Activated CD8-positive, alpha-beta T cell treated with anti-CD3 and anti-CD28 coated beads for 36 hours (primary cell): ENCODE measurements around the gene ARRB1. TPM values are rescaled to one million over a fixed set of nuclear protein-coding genes. Genes with fewer than 3 reads are reported as not detected.
A peak's percentile ranks its signal among the peaks of the same experiment; 100 is the strongest.
"Not testable (repeated sequence)": the region's sequence is repeated elsewhere in the genome, so short reads cannot be mapped to it uniquely, and the experiment has no call there.

ENCODE experiments used
- ATAC-seq: fragments of 200-7000 bp; cut with Tn5 transposase; one replicate; pipeline ENCODE4 v1.10.0; 2021; ENCODE audit warnings: mild to moderate bottlenecking, moderate library complexity
- CTCF ChIA-PET: fragments of 350-600 bp; sonication (Branson Sonifier 250); formaldehyde crosslinking; loops from one replicate; lab custom pipeline; 2021; ENCODE audit warnings: antibody characterized with exemption; lab: Charles Lee
- POLR2A ChIA-PET: fragments of 350-600 bp; sonication (Branson Sonifier 250); formaldehyde crosslinking; loops from one replicate; lab custom pipeline; 2021; ENCODE audit warnings: antibody characterized with exemption; lab: Charles Lee
- DNase-seq: peaks from one replicate; pipeline ENCODE4 v3.0.0-alpha.2; 2020
- H3K27ac Mint-ChIP-seq: one replicate; pipeline ENCODE4 v1.8.0; 2021; ENCODE audit warnings: mild to moderate bottlenecking, mixed read lengths
- H3K27me3 Mint-ChIP-seq: one replicate; pipeline ENCODE4 v1.8.0; 2021; ENCODE audit warnings: mixed read lengths
- H3K36me3 Mint-ChIP-seq: one replicate; pipeline ENCODE4 v1.8.0; 2021; ENCODE audit warnings: low read depth, mixed read lengths
- H3K4me1 Mint-ChIP-seq: one replicate; pipeline ENCODE4 v1.8.0; 2021; ENCODE audit warnings: low read depth, mixed read lengths
- H3K4me3 Mint-ChIP-seq: one replicate; pipeline ENCODE4 v1.8.0; 2021; ENCODE audit warnings: mild to moderate bottlenecking, moderate library complexity, mixed read lengths
- H3K9me3 Mint-ChIP-seq: one replicate; pipeline ENCODE4 v1.8.0; 2021; ENCODE audit warnings: mixed read lengths
- CTCF ChIP-seq: fragments of 200-600 bp; IDR thresholded peaks from one replicate; pipeline ENCODE4 v1.8.0; 2022; ENCODE audit warnings: antibody characterized with exemption, mild to moderate bottlenecking
- intact Hi-C: fragments of 100-400 bp; cut with micrococcal nuclease; formaldehyde crosslinking; loops from one replicate; pipeline ENCODE4 v1.10.0; 2022
- total RNA-seq, 2 experiments: library from RNA; stranded (reverse); gene quantifications; one replicate each; pipeline ENCODE4 v1.2.3, GENCODE V29; 2021

ARRB1 gene
- total RNA-seq, 2 experiments from 2014 or later, result 16.2 to 18.8 TPM

- H3K36me3 Mint-ChIP-seq, result peaks cover 2% of the 10 kb centered on the region
- ChIA-PET CTCF (interaction anchor here (0.8 to 4.1 kb wide), 4 partner anchors 11 to 95 kb away, joined by 3 to 21 read pairs (median 4); no protein-coding TSS in a partner anchor), POLR2A (no interaction called here)
- H3K9me3 Mint-ChIP-seq, result peaks cover 1% of the 10 kb centered on the region
- H3K27ac Mint-ChIP-seq, result no peak overlapping the region
- no peak for DNase-seq
- H3K27me3 Mint-ChIP-seq, result no peaks in the 10 kb centered on the region
- no peak for TF ChIP-seq CTCF
- ATAC-seq, result no peak
- intact Hi-C loops, result no loop called here
- peaks cover 5% of the 10 kb centered on the region for H3K4me1 Mint-ChIP-seq
- H3K4me3 Mint-ChIP-seq, result no peak overlapping the region
These were observed 23.2 kb upstream of the ARRB1 start for GRCh38 chr11:75374646-75375045.

DNA sequence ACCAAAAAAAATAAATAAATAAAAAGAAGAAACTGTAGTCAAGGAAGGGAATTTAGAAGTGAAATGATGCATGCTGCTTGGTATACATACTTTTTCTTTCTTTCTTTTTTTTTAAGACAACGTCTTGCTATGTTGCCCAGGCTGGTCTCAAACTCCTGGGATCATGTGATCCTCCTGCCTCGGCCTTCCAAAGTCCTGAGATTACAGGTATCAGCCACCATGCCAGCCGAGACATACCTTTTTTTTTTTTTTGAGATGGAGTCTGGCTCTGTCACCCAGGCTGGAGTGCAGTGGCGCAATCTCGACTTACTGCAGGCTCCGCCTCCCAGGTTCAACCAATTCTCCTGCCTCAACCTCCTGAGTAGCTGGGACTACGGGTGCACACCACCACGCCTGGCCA, 21.7 kb upstream of the ARRB1 start:
- DNase-seq (no peak), ATAC-seq (no peak)
- TF ChIP-seq CTCF, result no peak
- Mint-ChIP-seq H3K4me3 (no peak overlapping the region), H3K27ac (no peak overlapping the region), H3K36me3 (peaks cover 2% of the 10 kb centered on the region), H3K9me3 (peaks cover 4% of the 10 kb centered on the region), H3K27me3 (no peaks in the 10 kb centered on the region), H3K4me1 (peaks cover 11% of the 10 kb centered on the region)
- CTCF ChIA-PET, result interaction anchor here (1.2 to 1.9 kb wide), 4 partner anchors 11 to 93 kb away, joined by 3 to 18 read pairs (median 8); no protein-coding TSS in a partner anchor
- POLR2A ChIA-PET, result interaction anchor here (1.4 to 1.5 kb wide), 2 partner anchors 85 to 112 kb away, joined by 3 read pairs; no protein-coding TSS in a partner anchor
- intact Hi-C loops, result no loop called here

- Mint-ChIP-seq H3K27me3 (no peaks in the 10 kb centered on the region), H3K27ac (no peak overlapping the region), H3K4me1 (peaks cover 11% of the 10 kb centered on the region), H3K4me3 (no peak overlapping the region), H3K36me3 (peaks cover 2% of the 10 kb centered on the region), H3K9me3 (peaks cover 6% of the 10 kb centered on the region)
- CTCF ChIA-PET, result interaction anchor here (0.9 to 1.9 kb wide), 8 partner anchors 10 to 92 kb away, joined by 3 to 18 read pairs (median 3); no protein-coding TSS in a partner anchor
- ATAC-seq (no peak), DNase-seq (no peak)
- no peak for TF ChIP-seq CTCF
- POLR2A ChIA-PET, result interaction anchor here (0.9 to 1.5 kb wide), 4 partner anchors 17 to 111 kb away, joined by 3 to 5 read pairs (median 3); no protein-coding TSS in a partner anchor
- intact Hi-C loops, result no loop called here
These were observed 20.8 kb upstream of the ARRB1 start for GRCh38 chr11:75371949-75372876.

- POLR2A ChIA-PET, result no interaction called here
- no peak for TF ChIP-seq CTCF
- Mint-ChIP-seq H3K27me3 (no peaks in the 10 kb centered on the region), H3K9me3 (peaks cover 6% of the 10 kb centered on the region), H3K27ac (peak overlapping the region; percentile 21), H3K4me1 (peaks cover 11% of the 10 kb centered on the region), H3K4me3 (no peak overlapping the region), H3K36me3 (peaks cover 2% of the 10 kb centered on the region)
- CTCF ChIA-PET, result interaction anchor here (0.7 to 1.3 kb wide), 2 partner anchors 17 to 90 kb away, joined by 4 to 6 read pairs; no protein-coding TSS in a partner anchor
- DNase-seq, result no peak
- intact Hi-C loops, result no loop called here
- ATAC-seq, result no peak
These were observed 18.2 kb upstream of the ARRB1 start for GRCh38 chr11:75369560-75370255.

DNA sequence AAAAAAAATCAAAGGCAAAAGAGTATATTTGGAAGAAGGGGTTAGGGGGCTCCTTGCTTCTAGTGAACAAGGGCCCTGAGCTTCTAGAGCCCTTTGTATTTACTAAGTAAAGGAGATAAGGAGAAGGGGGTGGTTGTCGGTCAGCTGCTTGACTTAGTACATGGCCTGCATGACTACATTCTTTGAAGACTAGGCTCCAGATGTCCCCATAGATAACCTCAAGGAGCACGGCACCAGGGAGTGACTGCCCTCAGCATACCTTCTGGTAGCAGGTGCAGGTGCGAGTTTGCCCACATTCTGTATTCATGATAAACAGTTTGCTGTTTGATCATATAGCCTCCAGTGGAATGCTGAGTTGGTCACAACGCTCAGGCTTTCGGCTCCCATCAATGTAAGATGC, 15.4 kb upstream of the ARRB1 start:
- H3K36me3 Mint-ChIP-seq, DNase-seq, H3K27me3 Mint-ChIP-seq, H3K9me3 Mint-ChIP-seq, ATAC-seq, H3K27ac Mint-ChIP-seq, H3K4me3 Mint-ChIP-seq, CTCF ChIA-PET, intact Hi-C loops: not testable (repeated sequence)
- POLR2A ChIA-PET, result interaction anchor here (0.6 kb wide), 1 partner anchor 15 kb away, joined by 3 read pairs; no protein-coding TSS in a partner anchor
- H3K4me1 Mint-ChIP-seq, result peaks cover 11% of the 10 kb centered on the region
